HG03139 (cell line): Measurements from ENCODE around the gene ARID5A.
"Not testable (repeated sequence)": the region's sequence is repeated elsewhere in the genome, so short reads cannot be mapped to it uniquely, and the experiment has no call there.

Source experiments
- ATAC-seq: cut with Tn5 transposase; IDR thresholded peaks from one replicate; pipeline ENCODE4 v1.9.1; 2021; ENCODE audit not compliant: unreplicated experiment

ARID5A gene

GRCh38 chr2:96538487-96539214 lies 2.1 kb downstream of the ARID5A start:
- ATAC-seq, result no peak

- no peak for ATAC-seq
These were observed 2.8 kb downstream of the ARID5A start for GRCh38 chr2:96539215-96539920.

DNA sequence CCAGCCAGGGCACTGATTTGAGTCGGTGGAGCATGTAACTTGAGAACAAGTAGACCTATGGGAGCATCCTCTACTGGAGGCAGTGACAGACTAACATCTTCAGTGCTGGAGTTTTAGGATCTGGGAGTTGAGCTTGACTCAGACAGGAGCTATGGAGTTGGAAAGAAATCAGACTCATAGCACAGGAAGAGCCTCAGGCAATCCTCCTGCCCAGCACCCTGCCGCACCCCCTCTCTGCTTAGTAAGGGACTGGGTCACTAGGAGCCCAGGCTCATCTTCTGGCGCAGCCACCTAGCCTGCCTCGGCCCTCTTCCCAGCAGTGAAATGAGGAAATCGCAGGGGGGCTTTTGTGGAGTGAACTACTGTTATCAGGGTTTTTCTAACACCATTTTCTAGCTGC lies 3.6 kb downstream of the ARID5A start:
- no peak for ATAC-seq

- ATAC-seq, result no peak
These were observed 5.0 kb downstream of the ARID5A start for GRCh38 chr2:96541398-96542152.

GRCh38 chr2:96542357-96542977 lies 5.9 kb downstream of the ARID5A start:
- ATAC-seq, result no peak

DNA sequence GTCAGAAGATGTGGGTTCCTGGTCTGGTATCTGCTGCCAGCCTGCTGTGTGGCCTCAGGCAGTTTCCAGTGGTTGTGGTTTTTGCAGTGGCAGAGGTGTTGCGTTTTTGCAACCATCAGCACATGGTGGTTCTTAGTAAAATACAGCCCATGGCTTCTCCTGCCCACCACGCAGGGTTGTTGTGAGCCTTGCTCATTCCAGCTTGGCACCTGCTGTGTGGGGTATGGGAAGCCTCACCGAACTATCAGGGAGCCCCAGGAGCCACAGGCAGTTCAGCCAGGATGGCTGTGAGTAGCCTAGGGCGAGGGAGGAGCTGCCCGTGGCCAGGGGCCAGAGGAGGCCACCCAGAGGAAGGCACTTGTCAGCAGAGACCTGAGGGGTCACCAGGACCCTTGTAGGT lies 9.8 kb downstream of the ARID5A start:
- ATAC-seq, result no peak

GRCh38 chr2:96546797-96547196 lies 10.2 kb downstream of the ARID5A start:
- ATAC-seq, result no peak

DNA sequence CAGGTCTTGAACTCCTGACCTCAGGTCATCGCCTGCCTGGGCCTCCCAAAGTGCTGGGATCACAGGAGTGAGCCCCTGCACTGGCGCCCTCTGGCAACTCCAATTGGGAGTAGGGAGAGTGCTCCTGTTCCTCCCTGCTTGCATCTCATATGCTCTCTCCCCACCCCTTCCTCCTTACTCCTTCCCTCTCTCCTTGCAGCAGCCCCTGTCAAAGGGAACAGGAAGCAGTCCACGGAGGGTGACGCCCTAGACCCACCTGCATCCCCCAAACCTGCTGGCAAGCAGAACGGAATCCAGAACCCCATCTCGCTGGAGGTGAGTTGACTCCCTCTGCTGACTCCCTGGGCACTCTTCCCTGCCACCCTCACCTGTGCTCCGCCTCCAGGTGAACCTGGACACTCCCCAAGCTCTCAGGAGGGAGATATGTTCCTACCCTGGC lies 10.7 kb downstream of the ARID5A start:
- ATAC-seq, result no peak

DNA sequence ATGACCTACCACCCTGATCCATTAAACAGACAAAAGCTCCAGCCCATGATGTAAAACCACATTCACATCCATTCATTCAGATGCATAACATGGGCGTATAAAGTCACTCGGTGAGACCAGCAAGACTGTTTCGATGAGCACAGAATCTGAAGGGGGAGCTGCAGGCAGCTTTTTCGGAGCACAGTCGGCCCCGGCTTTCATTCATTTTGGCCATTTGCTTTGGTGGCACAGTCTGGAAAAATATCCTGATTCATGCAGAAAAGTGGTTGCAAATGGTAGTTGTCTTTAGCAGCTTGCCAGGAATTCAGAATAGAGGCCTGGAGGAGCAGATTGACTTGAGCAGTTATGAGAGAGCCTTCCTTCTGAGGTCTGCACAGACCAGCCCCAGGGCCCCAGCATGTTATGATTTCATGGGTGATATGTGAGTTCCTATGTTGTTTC lies 11.2 kb downstream of the ARID5A start:
- no peak for ATAC-seq

- no peak for ATAC-seq
These were observed 12.3 kb downstream of the ARID5A start for GRCh38 chr2:96548558-96549465.

GRCh38 chr2:96549466-96549785 lies 12.9 kb downstream of the ARID5A start:
- no peak for ATAC-seq

GRCh38 chr2:96549967-96550786 lies 13.6 kb downstream of the ARID5A start:
- no peak for ATAC-seq

DNA sequence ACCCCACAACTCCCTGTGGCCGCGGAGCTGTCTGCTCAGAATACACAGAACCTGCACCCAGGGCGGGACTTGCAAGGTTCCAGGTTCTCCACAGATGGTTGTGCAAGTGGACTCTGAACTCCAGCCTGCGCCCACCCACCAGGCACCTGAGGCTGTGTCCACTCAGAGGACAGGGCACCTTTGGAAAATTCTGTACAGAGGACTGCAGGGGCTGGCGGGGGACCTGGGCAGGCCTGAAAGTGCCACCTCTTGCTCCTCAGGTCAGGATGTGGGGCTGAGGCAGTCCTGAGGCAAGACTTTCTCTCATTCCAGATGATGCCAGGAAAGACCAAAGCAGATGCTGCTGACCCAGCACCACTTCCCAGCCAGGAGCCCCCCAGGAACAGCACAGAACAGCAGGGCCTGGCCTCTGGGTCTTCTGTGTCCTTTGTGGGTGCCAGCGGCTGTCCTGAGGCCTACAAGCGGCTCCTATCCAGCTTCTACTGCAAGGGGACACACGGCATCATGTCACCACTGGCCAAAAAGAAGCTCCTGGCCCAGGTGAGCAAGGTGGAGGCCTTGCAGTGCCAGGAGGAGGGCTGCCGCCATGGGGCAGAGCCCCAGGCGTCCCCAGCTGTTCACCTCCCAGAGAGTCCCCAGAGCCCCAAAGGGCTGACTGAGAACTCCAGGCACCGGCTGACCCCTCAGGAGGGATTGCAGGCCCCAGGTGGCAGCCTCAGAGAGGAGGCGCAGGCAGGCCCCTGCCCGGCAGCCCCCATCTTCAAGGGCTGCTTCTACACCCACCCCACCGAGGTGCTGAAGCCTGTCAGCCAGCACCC lies 14.4 kb downstream of the ARID5A start:
- no peak for ATAC-seq

GRCh38 chr2:96551605-96552314 lies 15.2 kb downstream of the ARID5A start:
- ATAC-seq, result no peak

GRCh38 chr2:96552315-96553175 lies 16.0 kb downstream of the ARID5A start:
- ATAC-seq, result no peak

- ATAC-seq, result no peak
These were observed 16.8 kb downstream of the ARID5A start for GRCh38 chr2:96553176-96553956.

GRCh38 chr2:96553957-96554292 lies 17.4 kb downstream of the ARID5A start:
- ATAC-seq, result not testable (repeated sequence)
